Measurements from ENCODE around the gene BICC1. TPM values are rescaled to one million over a fixed set of nuclear protein-coding genes. Genes with fewer than 3 reads are reported as not detected.

BICC1 gene
- total and polyA plus RNA-seq, 2 of the 8 experiments (the other 6 are each of a cell fraction or from before 2014, with no cell fraction given): 0.20 to 0.73 TPM

GRCh38 chr10:58772758-58773157 lies 260.1 kb downstream of the BICC1 start:
- Histone ChIP-seq H4K5ac (ENCODE audit: insufficient read length, low read depth, low read length) (no peak overlapping the region), H3K27me3 (replicated peaks in 1 of 4; ENCODE audit: control insufficient read depth in 3 of 4, extremely low read depth in 1 of 4, insufficient read depth in 3 of 4, low read length in 3 of 4) (no peaks in the 10 kb centered on the region), H4K91ac (replicated peaks; ENCODE audit: insufficient read length, low read length) (no peak overlapping the region), H3K56ac (replicated peaks; ENCODE audit: insufficient read length, low read depth, low read length) (no peak overlapping the region), H2BK15ac (ENCODE audit: low read length) (no peak overlapping the region), H2BK20ac (ENCODE audit: low read length) (no peak overlapping the region), H3K79me2 (ENCODE audit: control insufficient read depth in 1 of 2, insufficient read depth in 2 of 2, low read length in 2 of 2) (no peaks in the 10 kb centered on the region), H3K18ac (ENCODE audit: extremely low read depth, low read length) (no peak overlapping the region), H4K8ac (ENCODE audit: extremely low read depth, insufficient read depth, low read length) (no peak overlapping the region), H2BK12ac (ENCODE audit: low read depth, low read length) (no peak overlapping the region), H3K4me1 (replicated peaks in 1 of 4; ENCODE audit: control insufficient read depth in 3 of 4, insufficient read depth in 4 of 4, low read length in 3 of 4) (no peaks in the 10 kb centered on the region), H3K14ac (ENCODE audit: insufficient read length) (no peak overlapping the region), H2AFZ (ENCODE audit: low read length) (no peak overlapping the region), H3K9ac (replicated peaks in 1 of 4; ENCODE audit: extremely low read depth in 1 of 4, low read depth in 3 of 4, low read length in 3 of 4) (no peak overlapping the region), H3K4me3 (ENCODE audit: extremely low read depth in 1 of 4, insufficient read depth in 2 of 4, low read depth in 3 of 4, low read length in 4 of 4) (no peak overlapping the region), H4K20me1 (replicated peaks in 1 of 2; ENCODE audit: control insufficient read depth in 1 of 2, insufficient read depth in 2 of 2, low read length in 2 of 2) (no peaks in the 10 kb centered on the region), H2AK5ac (ENCODE audit: low read depth, low read length) (no peak overlapping the region), H3K36me3 (ENCODE audit: control insufficient read depth in 2 of 4, insufficient read depth in 4 of 4, low read length in 3 of 4) (no peaks in the 10 kb centered on the region), H2BK120ac (replicated peaks; ENCODE audit: low read depth, low read length) (no peak overlapping the region), H2BK5ac (ENCODE audit: low read depth, low read length) (no peak overlapping the region), H3K27ac (ENCODE audit: low read depth, low read length) (no peak overlapping the region), H3K79me1 (ENCODE audit: low read depth, low read length) (no peaks in the 10 kb centered on the region), H3K9me3 (ENCODE audit: insufficient read depth in 2 of 2, low read depth in 1 of 2, low read length in 1 of 2) (no peaks in the 10 kb centered on the region), H3K23ac (ENCODE audit: insufficient read length) (no peak overlapping the region), H3K23me2 (ENCODE audit: low read depth, low read length) (no peaks in the 10 kb centered on the region), H3K4ac (replicated peaks; ENCODE audit: insufficient read length, low read depth, low read length) (no peak overlapping the region), H3K4me2 (ENCODE audit: insufficient read depth in 1 of 2, low read depth in 2 of 2, low read length in 2 of 2) (no peak overlapping the region)
- FAIRE-seq (no peak), DNase-seq (ENCODE audit: low read depth in 1 of 2, low spot score in 2 of 2) (no peak)
- ChIA-PET POLR2A (ENCODE audit: partially characterized antibody) (no interaction called here), CTCF (ENCODE audit: partially characterized antibody) (interaction anchor here (1.0 kb wide), 1 partner anchor 9 kb away, joined by 4 read pairs; no protein-coding TSS in a partner anchor)
- WGBS, 2 experiments (ENCODE audit: extremely low coverage in 1 of 2, insufficient coverage in 1 of 2, insufficient read length in 1 of 2, insufficient replicate concordance in 2 of 2, low coverage in 1 of 2, low lambda C conversion rate in 2 of 2, missing lambda C conversion rate in 1 of 2): 94% methylated on average over 3 of the region's 3 CpGs; no CpG with 5 or more reads in 1 of the 2 experiments
- TF ChIP-seq BRCA1 (IDR thresholded peaks at IDR 0.05; ENCODE audit: low read depth, low read length): no peak
- TF ChIP-seq ZNF274 (IDR thresholded peaks at IDR 0.05; ENCODE audit: borderline replicate concordance, extremely low read depth, low read length): no peak
